ENCODE measurements around the gene ZNF566. TPM values are rescaled to one million over a fixed set of nuclear protein-coding genes. Genes with fewer than 3 reads are reported as not detected.
A peak's percentile ranks its signal among the peaks of the same experiment; 100 is the strongest.

The ZNF566 gene
- total and polyA plus RNA-seq, 3 donors from 2014 or later: 7.5 to 15.0 (median 12.1) TPM

GRCh38 chr19:36456831-36457230, 32.5 kb downstream of the ZNF566 start:
- Histone ChIP-seq H3K27ac (no peak overlapping the region), H3K4me3 (no peak overlapping the region), H3K9me3 (no peaks in the 10 kb centered on the region), H3K27me3 (no peaks in the 10 kb centered on the region), H3K36me3 (ENCODE audit: low read depth, missing control alignments) (no peaks in the 10 kb centered on the region), H3K4me1 (no peaks in the 10 kb centered on the region)
- TF ChIP-seq CTCF (IDR thresholded peaks at IDR 0.05): no peak
- no peak for TF ChIP-seq POLR2A (IDR thresholded peaks at IDR 0.05)
- no peak for DNase-seq
- intact Hi-C loops (cut with DNase I; ENCODE audit: low total_unique reads): no loop called here
- 92 to 99% methylated on average over 2 of the region's 2 CpGs for WGBS, 2 donors

GRCh38 chr19:36449059-36449670, 40.2 kb downstream of the ZNF566 start:
- TF ChIP-seq CTCF (IDR thresholded peaks at IDR 0.05) (no peak), POLR2A (IDR thresholded peaks at IDR 0.05) (no peak)
- intact Hi-C loops (cut with DNase I; ENCODE audit: low total_unique reads): no loop called here

GRCh38 chr19:36441339-36441738, 48.0 kb downstream of the ZNF566 start:
- H3K27ac ChIP-seq: no peak overlapping the region
- no peak for DNase-seq
- H3K9me3 ChIP-seq: no peaks in the 10 kb centered on the region
- H3K4me3 ChIP-seq: no peak overlapping the region
- WGBS, 2 donors: 58 to 72% methylated on average over 1 of the region's 1 CpG
- intact Hi-C loops (cut with DNase I; ENCODE audit: low total_unique reads): no loop called here
- no peaks in the 10 kb centered on the region for H3K4me1 ChIP-seq
- no peaks in the 10 kb centered on the region for H3K27me3 ChIP-seq
- no peak for TF ChIP-seq POLR2A (IDR thresholded peaks at IDR 0.05)
- no peak for TF ChIP-seq CTCF (IDR thresholded peaks at IDR 0.05)
- H3K36me3 ChIP-seq (ENCODE audit: low read depth, missing control alignments): no peaks in the 10 kb centered on the region

More at GRCh38 chr19:36449059-36449670, 40.2 kb downstream of the ZNF566 start:
- no peaks in the 10 kb centered on the region for H3K9me3 ChIP-seq
- no peak overlapping the region for H3K27ac ChIP-seq
- no peaks in the 10 kb centered on the region for H3K27me3 ChIP-seq
- no peak overlapping the region for H3K4me3 ChIP-seq
- WGBS, 2 donors: 90 to 94% methylated on average over 5 of the region's 5 CpGs
- DNase-seq: no peak
- no peaks in the 10 kb centered on the region for H3K36me3 ChIP-seq (ENCODE audit: low read depth, missing control alignments)
- H3K4me1 ChIP-seq: no peaks in the 10 kb centered on the region

- no peaks in the 10 kb centered on the region for H3K27me3 ChIP-seq
- no peaks in the 10 kb centered on the region for H3K36me3 ChIP-seq (ENCODE audit: low read depth, missing control alignments)
- no peak overlapping the region for H3K27ac ChIP-seq
- 36 to 57% methylated on average over 2 of the region's 2 CpGs for WGBS, 2 donors
- H3K4me3 ChIP-seq: no peak overlapping the region
- intact Hi-C loops (cut with DNase I; ENCODE audit: low total_unique reads): no loop called here
- no peak for DNase-seq
- H3K4me1 ChIP-seq: no peaks in the 10 kb centered on the region
- TF ChIP-seq CTCF (IDR thresholded peaks at IDR 0.05) (no peak), POLR2A (IDR thresholded peaks at IDR 0.05) (no peak)
- no peaks in the 10 kb centered on the region for H3K9me3 ChIP-seq
These were observed 52.8 kb downstream of the ZNF566 start for GRCh38 chr19:36436531-36436930.

- intact Hi-C loops (cut with DNase I; ENCODE audit: low total_unique reads): no loop called here
- H3K27me3 ChIP-seq: no peaks in the 10 kb centered on the region
These were observed 65.4 kb downstream of the ZNF566 start for GRCh38 chr19:36423925-36424324.

More at GRCh38 chr19:36423925-36424324, 65.4 kb downstream of the ZNF566 start:
- H3K9me3 ChIP-seq: no peaks in the 10 kb centered on the region
- TF ChIP-seq CTCF (IDR thresholded peaks at IDR 0.05) (no peak), POLR2A (IDR thresholded peaks at IDR 0.05) (no peak)
- peak; percentile 54 for DNase-seq
- no peaks in the 10 kb centered on the region for H3K36me3 ChIP-seq (ENCODE audit: low read depth, missing control alignments)
- no peak overlapping the region for H3K4me3 ChIP-seq
- no peaks in the 10 kb centered on the region for H3K4me1 ChIP-seq
- no peak overlapping the region for H3K27ac ChIP-seq
- 68 to 82% methylated on average over 4 of the region's 4 CpGs for WGBS, 2 donors

Measured in testis (tissue), 3 donors.